Osteoblast (primary cell): ENCODE results near the gene CD3G. TPM values are rescaled to one million over a fixed set of nuclear protein-coding genes. Genes with fewer than 3 reads are reported as not detected.

Experiments
- DNase-seq: peaks from one replicate; pipeline ENCODE4 v3.0.0; 2011; ENCODE audit warnings: low spot score, mixed read lengths; ENCODE audit not compliant: insufficient read length; ENCODE audit errors: missing footprints
- H2AFZ ChIP-seq: 2 replicates; pipeline ENCODE4 v1.6.0; 2011; ENCODE audit warnings: mild to moderate bottlenecking, low read length
- H3K27ac ChIP-seq: 2 replicates; pipeline ENCODE4 v1.5.1; 2011; ENCODE audit warnings: mild to moderate bottlenecking, low read depth, low read length, moderate library complexity
- H3K27me3 ChIP-seq: 2 replicates; pipeline ENCODE4 v1.6.0; 2012; ENCODE audit warnings: mild to moderate bottlenecking, control low read depth, inconsistent platforms, low read length, moderate library complexity; ENCODE audit not compliant: insufficient read depth
- H3K36me3 ChIP-seq: 2 replicates; pipeline ENCODE4 v1.5.1; 2011; ENCODE audit warnings: mild to moderate bottlenecking, low read length, control low read depth, moderate library complexity; ENCODE audit not compliant: insufficient read depth
- H3K4me1 ChIP-seq: 2 replicates; pipeline ENCODE4 v1.5.1; 2011; ENCODE audit warnings: mild to moderate bottlenecking, low read length, control low read depth, moderate library complexity; ENCODE audit not compliant: insufficient read depth
- H3K4me2 ChIP-seq: 2 replicates; pipeline ENCODE4 v1.6.0; 2011; ENCODE audit warnings: mild to moderate bottlenecking, low read length; ENCODE audit not compliant: insufficient read depth
- H3K4me3 ChIP-seq: fragments of 200-600 bp; sonication (generic); 3 replicates; pipeline ENCODE4 v1.5.1; 2012; ENCODE audit warnings: mild to moderate bottlenecking, low read length, inconsistent platforms; ENCODE audit not compliant: insufficient read depth
- H3K79me2 ChIP-seq: 2 replicates; pipeline ENCODE4 v1.6.0; 2012; ENCODE audit warnings: mild to moderate bottlenecking, low read length, control low read depth, inconsistent platforms; ENCODE audit not compliant: insufficient read depth
- H3K9me3 ChIP-seq: 2 replicates; pipeline ENCODE4 v1.5.1; 2011; ENCODE audit warnings: low read depth, low read length, control low read depth
- H4K20me1 ChIP-seq: 2 replicates; pipeline ENCODE4 v1.6.0; 2012; ENCODE audit warnings: mild to moderate bottlenecking, low read length, control low read depth; ENCODE audit not compliant: insufficient read depth
- total RNA-seq: library from RNA; depleted of rRNA; stranded (reverse); fragments of >200 nt; gene quantifications from 2 replicates; pipeline ENCODE4 v1.2.3, GENCODE V29; 2012
- TF ChIP-seq, protein P1 (sequence below): IDR thresholded peaks from 2 replicates; pipeline ENCODE4 v1.5.1; 2011; ENCODE audit warnings: mild to moderate bottlenecking, low read depth, low read length, moderate library complexity; ENCODE audit errors: extremely low read depth

The CD3G gene
- total RNA-seq, 1 donor, result not detected

DNA sequence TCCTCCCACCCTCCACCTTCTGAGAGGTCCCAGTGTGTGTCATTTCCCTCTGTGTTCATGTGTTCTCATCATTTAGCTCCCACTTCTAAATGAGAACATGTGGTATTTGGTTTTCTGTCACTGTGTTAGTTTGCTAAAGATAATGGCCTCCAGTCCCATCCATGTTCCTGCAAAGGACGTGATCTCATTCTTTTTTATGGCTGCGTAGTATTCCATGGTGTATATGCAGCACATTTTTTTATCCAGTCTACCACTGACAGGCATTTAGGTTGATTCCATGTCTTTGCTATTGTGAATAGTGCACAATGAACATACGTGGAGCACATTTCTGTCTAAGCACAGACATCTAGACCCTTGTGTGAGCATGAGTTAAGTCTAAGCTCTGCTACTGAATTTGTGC, 33.9 kb upstream of the CD3G start:
- no peaks in the 10 kb centered on the region for H3K4me1 ChIP-seq
- TF ChIP-seq, protein P1, sequence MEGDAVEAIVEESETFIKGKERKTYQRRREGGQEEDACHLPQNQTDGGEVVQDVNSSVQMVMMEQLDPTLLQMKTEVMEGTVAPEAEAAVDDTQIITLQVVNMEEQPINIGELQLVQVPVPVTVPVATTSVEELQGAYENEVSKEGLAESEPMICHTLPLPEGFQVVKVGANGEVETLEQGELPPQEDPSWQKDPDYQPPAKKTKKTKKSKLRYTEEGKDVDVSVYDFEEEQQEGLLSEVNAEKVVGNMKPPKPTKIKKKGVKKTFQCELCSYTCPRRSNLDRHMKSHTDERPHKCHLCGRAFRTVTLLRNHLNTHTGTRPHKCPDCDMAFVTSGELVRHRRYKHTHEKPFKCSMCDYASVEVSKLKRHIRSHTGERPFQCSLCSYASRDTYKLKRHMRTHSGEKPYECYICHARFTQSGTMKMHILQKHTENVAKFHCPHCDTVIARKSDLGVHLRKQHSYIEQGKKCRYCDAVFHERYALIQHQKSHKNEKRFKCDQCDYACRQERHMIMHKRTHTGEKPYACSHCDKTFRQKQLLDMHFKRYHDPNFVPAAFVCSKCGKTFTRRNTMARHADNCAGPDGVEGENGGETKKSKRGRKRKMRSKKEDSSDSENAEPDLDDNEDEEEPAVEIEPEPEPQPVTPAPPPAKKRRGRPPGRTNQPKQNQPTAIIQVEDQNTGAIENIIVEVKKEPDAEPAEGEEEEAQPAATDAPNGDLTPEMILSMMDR, result no peak
- DNase-seq, result no peak

DNA sequence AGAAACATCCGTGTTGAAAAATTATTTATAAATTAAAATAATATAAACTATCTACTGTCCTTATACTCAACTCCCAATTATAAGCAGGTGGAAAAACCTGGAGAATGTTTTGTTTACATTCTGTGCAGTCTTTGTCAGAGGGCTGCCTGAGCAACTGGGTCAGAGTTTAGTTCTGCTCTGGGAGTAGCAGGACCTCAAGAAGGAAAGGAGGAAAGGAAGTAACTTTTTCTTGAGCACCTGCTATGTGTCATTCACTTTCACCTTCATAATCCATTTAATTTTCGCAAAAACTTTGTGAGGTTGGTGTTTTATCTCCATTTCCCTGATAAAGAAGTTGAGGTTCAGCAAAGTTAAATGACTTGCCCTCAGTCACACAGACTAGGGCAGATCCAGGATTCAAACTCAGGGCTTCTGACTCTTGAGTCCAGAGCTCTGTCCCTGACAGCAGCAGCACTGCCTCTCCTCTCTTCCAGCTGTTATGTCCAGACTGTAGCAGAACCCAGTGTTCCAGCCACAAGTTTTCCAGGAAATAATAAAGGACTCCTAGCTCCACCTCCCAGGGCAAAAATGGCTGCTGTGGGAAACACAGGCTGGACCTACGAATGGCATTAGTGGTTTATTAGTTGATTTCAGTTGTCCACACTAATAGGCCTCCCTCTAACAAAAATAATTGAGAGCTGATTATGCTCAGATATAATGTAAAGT, 33.2 kb upstream of the CD3G start:
- H3K27ac ChIP-seq, result no peak overlapping the region
- no peaks in the 10 kb centered on the region for H3K4me1 ChIP-seq
- DNase-seq, result no peak
- H3K4me3 ChIP-seq, result no peak overlapping the region
- no peaks in the 10 kb centered on the region for H3K36me3 ChIP-seq
- H3K4me2 ChIP-seq, result no peak overlapping the region
- no peaks in the 10 kb centered on the region for H3K9me3 ChIP-seq
- H2AFZ ChIP-seq, result no peak overlapping the region
- no peaks in the 10 kb centered on the region for H3K79me2 ChIP-seq
- TF ChIP-seq, protein P1, result no peak
- H4K20me1 ChIP-seq, result no peaks in the 10 kb centered on the region
- H3K27me3 ChIP-seq, result peaks cover 3% of the 10 kb centered on the region

More for the DNA sequence above, 33.9 kb upstream of the CD3G start:
- Histone ChIP-seq H3K9me3 (no peaks in the 10 kb centered on the region), H2AFZ (no peak overlapping the region), H4K20me1 (no peaks in the 10 kb centered on the region), H3K27ac (no peak overlapping the region), H3K27me3 (peaks cover 3% of the 10 kb centered on the region), H3K4me3 (no peak overlapping the region), H3K79me2 (no peaks in the 10 kb centered on the region), H3K4me2 (no peak overlapping the region), H3K36me3 (no peaks in the 10 kb centered on the region)

DNA sequence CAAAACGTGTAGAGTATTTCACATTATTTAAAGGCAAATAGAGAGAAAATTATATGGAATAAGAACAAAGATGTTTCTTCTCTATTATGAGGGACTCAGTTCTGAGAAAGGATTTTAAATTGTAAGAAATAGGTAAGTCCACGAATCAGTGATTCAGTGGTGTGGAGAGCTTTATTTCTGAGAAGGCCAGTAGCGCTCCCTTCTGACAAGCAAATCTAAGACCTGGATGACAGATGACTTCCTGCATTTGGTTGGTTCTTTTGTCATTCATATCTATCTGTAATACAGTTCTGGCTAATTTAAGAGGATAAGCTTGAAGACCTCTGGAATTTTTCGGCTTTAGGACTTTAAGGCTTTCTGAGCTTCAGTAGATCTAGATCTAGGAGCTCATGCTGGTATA, 32.6 kb upstream of the CD3G start:
- H3K9me3 ChIP-seq, result no peaks in the 10 kb centered on the region
- H3K4me2 ChIP-seq, result no peak overlapping the region
- no peak overlapping the region for H2AFZ ChIP-seq
- no peak for DNase-seq
- TF ChIP-seq, protein P1, result no peak
- H3K79me2 ChIP-seq, result no peaks in the 10 kb centered on the region
- no peak overlapping the region for H3K4me3 ChIP-seq
- no peaks in the 10 kb centered on the region for H3K4me1 ChIP-seq
- no peaks in the 10 kb centered on the region for H4K20me1 ChIP-seq
- H3K27ac ChIP-seq, result no peak overlapping the region
- no peaks in the 10 kb centered on the region for H3K36me3 ChIP-seq
- H3K27me3 ChIP-seq, result peaks cover 3% of the 10 kb centered on the region

DNA sequence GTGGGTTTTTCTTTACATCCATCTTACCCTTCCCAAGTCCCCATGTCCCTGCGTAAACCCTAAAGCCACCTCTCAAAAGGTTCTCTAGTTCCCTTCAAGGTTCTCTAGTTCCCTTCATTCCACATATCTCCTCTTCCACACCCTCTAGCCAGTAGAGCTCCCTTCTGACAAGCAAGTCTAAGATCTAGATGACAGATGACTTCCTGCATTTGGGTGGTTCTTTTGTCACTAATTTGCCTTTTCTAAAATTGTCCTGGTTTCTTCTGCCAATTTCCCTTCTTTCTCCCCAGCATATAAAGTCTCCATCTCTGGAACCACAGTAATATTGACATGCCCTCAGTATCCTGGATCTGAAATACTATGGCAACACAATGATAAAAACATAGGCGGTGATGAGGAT, 31.8 kb upstream of the CD3G start:
- peaks cover 3% of the 10 kb centered on the region for H3K27me3 ChIP-seq
- H3K36me3 ChIP-seq, result no peaks in the 10 kb centered on the region
- H3K9me3 ChIP-seq, result no peaks in the 10 kb centered on the region
- peaks cover 3% of the 10 kb centered on the region for H3K4me1 ChIP-seq
- H3K4me3 ChIP-seq, result no peak overlapping the region
- no peak for DNase-seq
- H4K20me1 ChIP-seq, result no peaks in the 10 kb centered on the region
- no peak overlapping the region for H2AFZ ChIP-seq
- TF ChIP-seq, protein P1, result no peak
- no peak overlapping the region for H3K4me2 ChIP-seq
- H3K27ac ChIP-seq, result no peak overlapping the region
- no peaks in the 10 kb centered on the region for H3K79me2 ChIP-seq
